Coronary artery (tissue), 2 donors: Measurements from ENCODE around the gene UFM1.
"Not testable (repeated sequence)": the region's sequence is repeated elsewhere in the genome, so short reads cannot be mapped to it uniquely, and the experiment has no call there.

Experiments
- DNase-seq: peaks from one replicate; pipeline ENCODE4 v3.0.0-alpha.2; 2017; ENCODE audit warnings: low spot score
- H3K27ac ChIP-seq, 2 donors: fragments of 200-600 bp; sonication (generic); one replicate each; pipeline ENCODE4 v1.5.1; 2016 to 2019
- H3K4me3 ChIP-seq: fragments of 200-600 bp; sonication (generic); 2 replicates; pipeline ENCODE4 v1.5.1; 2016; ENCODE audit warnings: mild to moderate bottlenecking, moderate library complexity
- CTCF ChIP-seq: fragments of 200-600 bp; sonication (generic); IDR thresholded peaks from one replicate; pipeline ENCODE4 v1.5.1; 2019; ENCODE audit warnings: antibody characterized with exemption

The UFM1 gene

GRCh38 chr13:38349390-38350113, at the start of gene UFM1:
Gene UFM1 (plus strand): TSS chr13:38349851. CDS start chr13:38349920, 69 bp downstream.
- Histone ChIP-seq H3K27ac (peak within 1 kb of the TSS; percentile 80 to 89), H3K4me3 (peak within 1 kb of the TSS; percentile 91)
- no peak for TF ChIP-seq CTCF
- DNase-seq, result peak; percentile 92

DNA sequence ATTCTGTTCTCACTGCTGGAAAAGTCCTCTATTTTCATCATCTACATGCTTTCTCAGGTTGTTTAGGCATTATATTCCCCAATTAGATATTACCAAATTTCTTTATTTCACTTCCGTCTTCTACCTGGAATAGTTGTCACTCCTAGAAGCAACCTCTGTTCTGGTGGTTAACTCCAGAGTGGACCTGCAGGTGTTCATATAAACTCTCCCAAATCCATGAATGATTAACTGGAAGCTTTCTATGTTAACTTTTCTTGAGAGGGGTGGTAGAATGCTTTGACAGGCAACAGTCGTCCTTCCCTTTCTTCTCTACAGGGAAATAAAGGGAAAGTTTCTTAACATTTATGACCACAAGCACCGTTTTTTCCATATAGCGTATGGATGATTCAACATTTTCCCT, 48.4 kb upstream of the UFM1 start:
- H3K27ac ChIP-seq, result no peak overlapping the region
- TF ChIP-seq CTCF, result no peak
- DNase-seq, result no peak
- H3K4me3 ChIP-seq, result no peak overlapping the region

DNA sequence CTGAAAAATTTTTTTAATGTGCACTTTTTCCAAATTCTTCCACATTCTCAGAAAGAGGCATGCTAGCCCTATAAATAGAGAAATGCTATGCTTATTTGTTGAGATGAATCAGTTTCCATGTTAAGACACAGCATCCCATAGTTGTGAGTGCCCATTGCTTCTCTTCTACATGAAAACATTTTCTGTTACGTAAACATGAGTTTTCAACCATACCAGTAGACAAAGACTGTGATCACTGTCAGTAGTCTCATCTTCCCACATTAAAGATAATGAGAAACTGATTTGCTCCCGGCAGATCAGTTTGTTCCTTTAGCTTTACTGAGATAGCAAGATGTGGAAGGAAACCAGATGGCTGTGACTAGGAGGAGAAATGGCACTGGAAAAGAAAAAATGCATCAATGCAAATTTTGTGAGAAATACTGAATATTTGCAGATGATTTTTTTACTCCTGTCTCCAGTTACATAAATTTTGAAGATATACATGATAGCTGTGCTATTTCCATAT, 45.8 kb upstream of the UFM1 start:
- H3K27ac ChIP-seq, result no peak overlapping the region
- no peak overlapping the region for H3K4me3 ChIP-seq
- TF ChIP-seq CTCF, result no peak
- no peak for DNase-seq

DNA sequence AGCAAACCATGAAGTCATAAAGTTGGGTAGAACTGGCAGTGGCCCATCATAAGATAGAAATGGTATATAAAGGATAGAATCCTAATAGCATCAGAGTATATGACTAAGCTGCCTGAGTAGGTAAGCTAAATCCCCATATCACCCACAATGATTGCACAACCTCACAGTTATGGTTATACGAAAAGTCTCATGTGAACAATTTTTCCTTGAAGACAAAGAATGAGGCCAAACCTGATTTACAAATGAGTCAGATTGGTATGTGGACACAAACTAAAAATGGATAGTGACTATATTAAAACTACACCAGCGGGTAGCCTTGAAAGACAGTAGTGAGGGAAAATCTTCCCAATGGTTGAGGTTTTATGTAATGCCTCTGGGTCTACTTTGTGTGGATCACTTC, 40.9 kb upstream of the UFM1 start:
- H3K27ac ChIP-seq, result no peak overlapping the region
- H3K4me3 ChIP-seq, result no peak overlapping the region
- no peak for TF ChIP-seq CTCF
- DNase-seq, result no peak

- TF ChIP-seq CTCF, result no peak
- no peak for DNase-seq
- Histone ChIP-seq H3K27ac (no peak overlapping the region), H3K4me3 (no peak overlapping the region)
Observed at GRCh38 chr13:38309397-38309796, 40.3 kb upstream of the UFM1 start.

- not testable (repeated sequence) for DNase-seq, H3K27ac ChIP-seq, H3K4me3 ChIP-seq
Observed at GRCh38 chr13:38311175-38311574, 38.5 kb upstream of the UFM1 start.

GRCh38 chr13:38316129-38316528, 33.5 kb upstream of the UFM1 start:
- DNase-seq, result no peak
- H3K4me3 ChIP-seq, result no peak overlapping the region
- TF ChIP-seq CTCF, result no peak

More at GRCh38 chr13:38316129-38316528, 33.5 kb upstream of the UFM1 start:
- H3K27ac ChIP-seq, result no peak overlapping the region
